Cardiac muscle cell (in vitro differentiated cells and primary cell): ENCODE results near the gene OPTC. TPM values are rescaled to one million over a fixed set of nuclear protein-coding genes. Genes with fewer than 3 reads are reported as not detected.
"Not testable (repeated sequence)": the region's sequence is repeated elsewhere in the genome, so short reads cannot be mapped to it uniquely, and the experiment has no call there.

Source experiments
- DNase-seq, 2 donors: peaks; one replicate each; pipeline versions ENCODE4 v3.0.0 to v3.0.0-alpha.2; 2010 to 2017; ENCODE audit warnings: low read depth in 1 of 2, low spot score in 1 of 2
- H3K27ac ChIP-seq: fragments of 200-600 bp; sonication (generic); 2 replicates; pipeline ENCODE4 v1.5.1; 2016
- H3K27me3 ChIP-seq: fragments of 200-600 bp; sonication (generic); 2 replicates; pipeline ENCODE4 v1.6.0; 2016; ENCODE audit warnings: control low read depth
- H3K36me3 ChIP-seq: fragments of 200-600 bp; sonication (generic); 2 replicates; pipeline ENCODE4 v1.5.1; 2016; ENCODE audit warnings: control low read depth
- H3K4me1 ChIP-seq: fragments of 200-600 bp; sonication (generic); 2 replicates; pipeline ENCODE4 v1.8.1; 2017; ENCODE audit warnings: low read depth, mild to moderate bottlenecking, mixed run types
- H3K4me3 ChIP-seq: fragments of 200-600 bp; sonication (generic); 2 replicates; pipeline ENCODE4 v1.5.1; 2016; ENCODE audit warnings: mild to moderate bottlenecking
- H3K9me3 ChIP-seq: fragments of 200-600 bp; sonication (generic); 2 replicates; pipeline ENCODE4 v1.5.1; 2017; ENCODE audit warnings: low read depth, mild to moderate bottlenecking, control low read depth
- CTCF ChIP-seq: IDR thresholded peaks from 2 replicates; pipeline ENCODE4 v1.5.1; 2012; ENCODE audit warnings: low read depth, mild to moderate bottlenecking, low read length
- polyA plus RNA-seq: library from polyadenylated mRNA; unstranded; fragments of >200 nt; fragmentation: Nextera tagmentation; extraction: Ambion mirVana; gene quantifications from 2 replicates; pipeline ENCODE4 v1.2.1, GENCODE V29; 2016
- total RNA-seq: library from RNA; depleted of rRNA; stranded (reverse); fragments of >200 nt; gene quantifications from 2 replicates; pipeline ENCODE4 v1.2.3, GENCODE V29; 2016

The OPTC gene
- not detected in 2 replicates for total RNA-seq
- polyA plus RNA-seq = not detected in 2 replicates

GRCh38 chr1:203493901-203494300, at the start of gene OPTC:
Gene OPTC (plus strand): TSS chr1:203494153. CDS start chr1:203496006, 1,853 bp downstream.
- Histone ChIP-seq H3K27ac (no peak within 1 kb of the TSS), H3K4me3 (no peak within 1 kb of the TSS), H3K9me3 (no peaks in the 10 kb centered on the region), H3K36me3 (no peaks in the 10 kb centered on the region), H3K4me1 (no peaks in the 10 kb centered on the region), H3K27me3 (peaks cover 17% of the 10 kb centered on the region)
- TF ChIP-seq CTCF = no peak
- DNase-seq = no peak

DNA sequence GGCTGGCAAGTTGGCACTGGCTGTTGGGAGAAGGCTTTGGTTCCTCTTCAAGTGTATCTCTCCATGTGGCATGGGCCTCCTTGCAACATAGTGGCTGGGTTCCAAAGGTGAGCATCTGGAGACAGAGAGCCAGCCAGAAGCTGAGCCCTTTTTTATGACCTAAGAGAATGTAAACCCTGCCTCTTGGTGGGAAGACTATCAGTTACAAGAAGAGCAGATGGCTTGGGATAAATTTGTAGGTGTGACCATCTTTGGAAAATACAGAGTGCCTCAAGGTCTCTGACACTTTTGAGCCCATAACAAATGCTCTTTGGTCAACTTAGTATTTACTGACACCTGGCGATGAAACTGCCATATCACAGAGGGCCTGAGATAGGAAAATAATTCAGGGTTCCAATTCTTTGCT, 49.8 kb upstream of the OPTC start:
- no peak for TF ChIP-seq CTCF
- Histone ChIP-seq H3K27me3 (no peaks in the 10 kb centered on the region), H3K36me3 (no peaks in the 10 kb centered on the region), H3K27ac (no peak overlapping the region), H3K4me3 (no peak overlapping the region), H3K9me3 (no peaks in the 10 kb centered on the region), H3K4me1 (peaks cover 18% of the 10 kb centered on the region)
- DNase-seq = no peak

GRCh38 chr1:203447151-203447550, 46.8 kb upstream of the OPTC start:
- no peaks in the 10 kb centered on the region for H3K27me3 ChIP-seq
- no peaks in the 10 kb centered on the region for H3K9me3 ChIP-seq
- no peak overlapping the region for H3K4me3 ChIP-seq
- no peak overlapping the region for H3K27ac ChIP-seq
- no peak for TF ChIP-seq CTCF
- H3K36me3 ChIP-seq = no peaks in the 10 kb centered on the region
- H3K4me1 ChIP-seq = peaks cover 7% of the 10 kb centered on the region
- DNase-seq = no peak

DNA sequence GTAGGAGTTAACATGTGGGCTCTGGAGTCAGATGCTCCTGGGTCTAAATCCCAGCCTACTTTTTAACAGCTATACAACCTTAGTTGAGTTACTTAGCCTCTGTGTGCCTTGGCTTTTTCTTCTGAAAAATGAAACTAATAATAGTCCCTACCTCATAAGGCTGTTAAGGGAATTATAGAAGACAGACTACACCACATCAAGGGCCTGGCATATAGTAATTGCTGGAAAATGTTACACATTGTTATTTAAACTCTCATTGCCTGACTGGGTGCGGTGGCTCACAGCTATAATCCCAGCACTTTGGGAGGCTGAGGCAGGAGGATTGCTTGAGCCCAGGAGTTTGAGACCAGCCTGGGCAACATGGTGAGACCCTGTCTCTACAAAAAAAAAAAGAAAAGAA, 46.4 kb upstream of the OPTC start:
- DNase-seq, H3K4me3 ChIP-seq, H3K9me3 ChIP-seq, H3K36me3 ChIP-seq, H3K27ac ChIP-seq, H3K4me1 ChIP-seq, H3K27me3 ChIP-seq: not testable (repeated sequence)

- H3K4me1 ChIP-seq = peaks cover 7% of the 10 kb centered on the region
- no peak for TF ChIP-seq CTCF
These were observed 45.4 kb upstream of the OPTC start for GRCh38 chr1:203448521-203449061.

DNA sequence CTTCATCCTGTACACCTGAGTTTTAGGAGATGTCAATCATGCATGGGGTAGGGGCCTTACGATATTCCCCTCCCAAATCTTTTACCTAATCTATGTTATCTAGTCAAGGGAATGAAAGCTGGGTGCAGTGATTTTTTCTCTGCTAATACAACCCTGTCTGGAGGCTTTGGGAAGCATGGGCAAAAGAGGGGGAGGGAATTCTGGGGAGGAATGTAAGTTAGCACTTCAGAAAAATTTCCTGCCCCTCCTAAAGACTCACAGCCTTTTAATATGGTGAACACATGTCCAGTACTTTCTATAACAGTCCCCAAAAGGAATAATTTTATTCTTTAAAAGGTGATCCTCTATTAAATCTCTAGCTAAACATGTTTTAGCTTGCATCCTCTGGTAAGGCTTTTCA, 44.0 kb upstream of the OPTC start:
- H3K36me3 ChIP-seq = no peaks in the 10 kb centered on the region
- no peak for DNase-seq
- H3K9me3 ChIP-seq = no peaks in the 10 kb centered on the region
- TF ChIP-seq CTCF = no peak
- H3K4me1 ChIP-seq = peaks cover 7% of the 10 kb centered on the region
- H3K27ac ChIP-seq = no peak overlapping the region
- H3K27me3 ChIP-seq = no peaks in the 10 kb centered on the region
- no peak overlapping the region for H3K4me3 ChIP-seq

More at GRCh38 chr1:203448521-203449061, 45.4 kb upstream of the OPTC start:
- H3K4me3 ChIP-seq = no peak overlapping the region
- no peaks in the 10 kb centered on the region for H3K9me3 ChIP-seq
- H3K27ac ChIP-seq = no peak overlapping the region
- no peaks in the 10 kb centered on the region for H3K27me3 ChIP-seq
- DNase-seq = peak in 1 of 2 donors; percentile 33
- H3K36me3 ChIP-seq = no peaks in the 10 kb centered on the region
